Testis (tissue), 2 donors: Measurements from ENCODE around the gene BSN.

ENCODE experiments used
- CTCF ChIP-seq, 3 experiments: fragments of 450-650 bp in 2 of 3; fragments of 200-600 bp in 1 of 3; sonication (generic) in 1 of 3; IDR thresholded peaks; one replicate each; pipeline ENCODE4 v1.5.1; 2016 to 2019; ENCODE audit warnings: antibody characterized with exemption in 3 of 3, mild to moderate bottlenecking in 2 of 3, moderate library complexity in 1 of 3
- POLR2A ChIP-seq: fragments of 450-650 bp; IDR thresholded peaks from one replicate; pipeline ENCODE4 v1.6.1; 2017; ENCODE audit warnings: antibody characterized with exemption, mild to moderate bottlenecking, moderate library complexity

DNA sequence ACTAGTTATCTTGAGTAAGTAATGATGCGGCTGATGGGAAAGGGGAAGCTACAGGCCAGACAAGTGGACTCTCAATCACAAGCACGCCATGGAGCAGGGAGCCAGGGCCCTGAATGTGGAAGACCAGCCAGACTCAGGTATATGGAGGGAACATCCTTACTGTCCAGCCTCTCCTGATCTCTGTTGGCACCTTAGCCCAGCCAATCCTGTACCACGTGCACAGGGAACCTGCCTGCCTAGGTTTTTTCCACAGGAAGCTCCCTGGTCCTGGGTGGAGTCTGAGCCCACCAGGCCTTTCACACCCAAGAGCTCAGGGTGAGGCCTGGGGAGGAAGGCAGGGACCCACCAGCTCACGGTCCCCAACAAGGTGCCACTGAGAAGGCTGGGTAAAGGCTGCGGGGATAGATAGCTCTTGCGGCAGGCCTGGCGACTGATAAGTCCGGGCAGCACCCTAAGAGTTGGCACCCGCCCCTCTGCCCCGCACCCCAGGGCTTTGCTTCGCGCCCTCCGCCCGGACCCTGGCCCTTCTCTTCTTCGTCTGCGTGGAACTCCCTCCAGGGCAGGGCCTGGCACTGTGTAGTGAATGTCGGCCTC, 118.9 kb downstream of the BSN start:
- TF ChIP-seq CTCF (IDR thresholded peaks at IDR 0.05) (no peak), POLR2A (no peak)
